ENCODE results near the gene BRSK2.

The BRSK2 gene

DNA sequence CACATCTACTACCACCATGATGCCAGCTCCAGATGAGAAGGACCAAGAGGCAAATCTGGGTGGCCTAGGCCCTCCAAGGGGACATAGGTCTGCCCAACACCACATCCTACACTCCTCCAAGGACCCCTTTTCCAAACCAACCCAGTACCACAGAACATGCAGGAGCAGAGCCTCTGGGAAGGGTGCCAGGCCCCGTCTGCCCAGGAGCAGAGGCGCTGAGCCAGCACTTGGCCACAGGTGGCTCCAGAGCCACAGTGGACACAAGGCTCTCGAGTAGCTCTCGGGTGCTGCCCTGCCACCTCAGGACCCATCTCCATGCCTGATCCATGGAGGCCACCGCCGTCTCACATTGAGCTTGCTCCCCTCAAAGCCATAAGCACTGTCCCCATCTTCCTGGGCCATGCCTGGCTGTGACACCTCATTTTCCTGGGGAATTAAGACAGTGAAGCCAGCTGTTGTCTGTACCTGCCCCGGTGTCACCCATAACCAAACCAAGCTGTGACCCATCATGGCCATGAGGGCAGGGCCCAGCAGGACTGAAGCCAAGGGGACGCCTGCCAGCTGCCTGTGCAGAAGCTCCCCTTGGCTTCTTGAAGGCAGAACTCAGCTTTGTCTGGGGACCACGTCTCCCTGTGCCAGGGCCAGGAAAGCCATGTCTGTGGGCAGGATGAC lies 89.4 kb downstream of the BRSK2 start:
- no peak for TF ChIP-seq HOXA7 (CRISPR knock-in tag; IDR thresholded peaks at IDR 0.05; ENCODE audit: borderline replicate concordance)
- no peak for TF ChIP-seq ZNF560 (tag by site-specific recombination; IDR thresholded peaks at IDR 0.05; ENCODE audit: borderline replicate concordance)
- TF ChIP-seq, protein P1, sequence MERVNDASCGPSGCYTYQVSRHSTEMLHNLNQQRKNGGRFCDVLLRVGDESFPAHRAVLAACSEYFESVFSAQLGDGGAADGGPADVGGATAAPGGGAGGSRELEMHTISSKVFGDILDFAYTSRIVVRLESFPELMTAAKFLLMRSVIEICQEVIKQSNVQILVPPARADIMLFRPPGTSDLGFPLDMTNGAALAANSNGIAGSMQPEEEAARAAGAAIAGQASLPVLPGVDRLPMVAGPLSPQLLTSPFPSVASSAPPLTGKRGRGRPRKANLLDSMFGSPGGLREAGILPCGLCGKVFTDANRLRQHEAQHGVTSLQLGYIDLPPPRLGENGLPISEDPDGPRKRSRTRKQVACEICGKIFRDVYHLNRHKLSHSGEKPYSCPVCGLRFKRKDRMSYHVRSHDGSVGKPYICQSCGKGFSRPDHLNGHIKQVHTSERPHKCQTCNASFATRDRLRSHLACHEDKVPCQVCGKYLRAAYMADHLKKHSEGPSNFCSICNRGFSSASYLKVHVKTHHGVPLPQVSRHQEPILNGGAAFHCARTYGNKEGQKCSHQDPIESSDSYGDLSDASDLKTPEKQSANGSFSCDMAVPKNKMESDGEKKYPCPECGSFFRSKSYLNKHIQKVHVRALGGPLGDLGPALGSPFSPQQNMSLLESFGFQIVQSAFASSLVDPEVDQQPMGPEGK (tag by site-specific recombination; IDR thresholded peaks at IDR 0.05): no peak
- TF ChIP-seq, protein P2, sequence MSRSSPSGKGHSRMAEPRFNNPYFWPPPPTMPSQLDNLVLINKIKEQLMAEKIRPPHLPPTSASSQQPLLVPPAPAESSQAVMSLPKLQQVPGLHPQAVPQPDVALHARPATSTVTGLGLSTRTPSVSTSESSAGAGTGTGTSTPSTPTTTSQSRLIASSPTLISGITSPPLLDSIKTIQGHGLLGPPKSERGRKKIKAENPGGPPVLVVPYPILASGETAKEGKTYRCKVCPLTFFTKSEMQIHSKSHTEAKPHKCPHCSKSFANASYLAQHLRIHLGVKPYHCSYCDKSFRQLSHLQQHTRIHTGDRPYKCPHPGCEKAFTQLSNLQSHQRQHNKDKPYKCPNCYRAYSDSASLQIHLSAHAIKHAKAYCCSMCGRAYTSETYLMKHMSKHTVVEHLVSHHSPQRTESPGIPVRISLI (tag by site-specific recombination; IDR thresholded peaks at IDR 0.05): no peak
- TF ChIP-seq ZNF169 (tag by site-specific recombination; IDR thresholded peaks at IDR 0.05): no peak
- no peak for TF ChIP-seq ZNF324 (tag by site-specific recombination; IDR thresholded peaks at IDR 0.05)
- no peak for TF ChIP-seq ZNF514 (tag by site-specific recombination; IDR thresholded peaks at IDR 0.05)
- no peak for TF ChIP-seq ZNF549 (tag by site-specific recombination; IDR thresholded peaks at IDR 0.05)
- no peak for TF ChIP-seq ZFP3 (tag by site-specific recombination; IDR thresholded peaks at IDR 0.05; ENCODE audit: low read depth)
- TF ChIP-seq ZBTB17 (tag by site-specific recombination; IDR thresholded peaks at IDR 0.05): no peak
- no peaks in the 10 kb centered on the region for H3K4me1 ChIP-seq (ENCODE audit: control insufficient read depth, insufficient read depth, low read length)
- peaks cover 0 to 45% of the 10 kb centered on the region in 2 experiments; a peak in 1 of 3 replicates for H3K36me3 ChIP-seq (ENCODE audit: control insufficient read depth in 2 of 2, insufficient read depth in 1 of 2, low read length in 2 of 2)
- POLR2A ChIA-PET: no interaction called here
- no peak overlapping the region for H3K27ac ChIP-seq (ENCODE audit: extremely low read depth, low read depth, low read length)
- H3K9me3 ChIP-seq (ENCODE audit: control insufficient read depth, insufficient read depth, low read depth, low read length): no peaks in the 10 kb centered on the region
- no peak overlapping the region for H3K4me3 ChIP-seq (ENCODE audit: low read depth, low read length)
- CTCF ChIA-PET: interaction anchor here (0.6 kb wide), 2 partner anchors 14 to 275 kb away, joined by 3 read pairs; no protein-coding TSS in a partner anchor

DNA sequence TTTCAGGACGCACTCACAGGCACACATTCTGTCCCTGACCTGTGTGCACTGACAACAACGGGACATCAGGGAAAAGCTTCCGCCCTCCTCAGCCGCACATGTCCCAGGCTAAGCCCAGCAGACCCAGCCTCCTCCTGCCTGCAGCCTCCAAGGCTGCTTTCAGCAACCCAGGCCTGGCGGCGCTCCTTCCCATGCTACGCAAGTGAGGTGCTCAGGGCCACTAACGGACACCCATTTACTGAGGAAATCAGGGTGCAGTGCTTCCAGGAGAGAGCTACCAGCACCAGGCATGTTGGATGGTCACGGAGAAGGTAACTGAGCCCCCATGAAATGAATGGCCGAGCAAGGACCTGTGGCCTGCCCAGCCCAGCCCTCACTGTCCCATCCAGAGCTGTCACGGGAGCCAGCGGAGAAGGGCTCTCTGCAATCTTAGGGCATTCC lies 90.0 kb downstream of the BRSK2 start:
- Histone ChIP-seq H3K9me3 (ENCODE audit: control insufficient read depth, insufficient read depth, low read depth, low read length) (no peaks in the 10 kb centered on the region), H3K27ac (ENCODE audit: extremely low read depth, low read depth, low read length) (no peak overlapping the region), H3K4me3 (ENCODE audit: low read depth, low read length) (no peak overlapping the region), H3K4me1 (ENCODE audit: control insufficient read depth, insufficient read depth, low read length) (no peaks in the 10 kb centered on the region), H3K36me3 (ENCODE audit: control insufficient read depth in 2 of 2, insufficient read depth in 1 of 2, low read length in 2 of 2) (peaks cover 0 to 45% of the 10 kb centered on the region in 2 experiments; a peak in 1 of 3 replicates)
- ChIA-PET POLR2A (no interaction called here), CTCF (interaction anchor here (0.6 kb wide), 1 partner anchor 276 kb away, joined by 3 read pairs; no protein-coding TSS in a partner anchor)
- TF ChIP-seq SP7 (tag by site-specific recombination; IDR thresholded peaks at IDR 0.05) (no peak), SCRT2 (tag by site-specific recombination; IDR thresholded peaks at IDR 0.05) (no peak), ZBTB1 (tag by site-specific recombination; IDR thresholded peaks at IDR 0.05) (no peak), ZNF521 (tag by site-specific recombination; IDR thresholded peaks at IDR 0.05) (no peak), ZNF501 (tag by site-specific recombination; IDR thresholded peaks at IDR 0.05) (no peak), ZNF121 (tag by site-specific recombination; IDR thresholded peaks at IDR 0.05) (no peak), EGR2 (tag by site-specific recombination; IDR thresholded peaks at IDR 0.05; ENCODE audit: low read depth) (no peak), ZNF174 (tag by site-specific recombination; IDR thresholded peaks at IDR 0.05) (no peak), ZNF140 (tag by site-specific recombination; IDR thresholded peaks at IDR 0.05) (no peak), ZNF341 (tag by site-specific recombination; IDR thresholded peaks at IDR 0.05; ENCODE audit: low read depth) (no peak)
- TF ChIP-seq, protein P3, sequence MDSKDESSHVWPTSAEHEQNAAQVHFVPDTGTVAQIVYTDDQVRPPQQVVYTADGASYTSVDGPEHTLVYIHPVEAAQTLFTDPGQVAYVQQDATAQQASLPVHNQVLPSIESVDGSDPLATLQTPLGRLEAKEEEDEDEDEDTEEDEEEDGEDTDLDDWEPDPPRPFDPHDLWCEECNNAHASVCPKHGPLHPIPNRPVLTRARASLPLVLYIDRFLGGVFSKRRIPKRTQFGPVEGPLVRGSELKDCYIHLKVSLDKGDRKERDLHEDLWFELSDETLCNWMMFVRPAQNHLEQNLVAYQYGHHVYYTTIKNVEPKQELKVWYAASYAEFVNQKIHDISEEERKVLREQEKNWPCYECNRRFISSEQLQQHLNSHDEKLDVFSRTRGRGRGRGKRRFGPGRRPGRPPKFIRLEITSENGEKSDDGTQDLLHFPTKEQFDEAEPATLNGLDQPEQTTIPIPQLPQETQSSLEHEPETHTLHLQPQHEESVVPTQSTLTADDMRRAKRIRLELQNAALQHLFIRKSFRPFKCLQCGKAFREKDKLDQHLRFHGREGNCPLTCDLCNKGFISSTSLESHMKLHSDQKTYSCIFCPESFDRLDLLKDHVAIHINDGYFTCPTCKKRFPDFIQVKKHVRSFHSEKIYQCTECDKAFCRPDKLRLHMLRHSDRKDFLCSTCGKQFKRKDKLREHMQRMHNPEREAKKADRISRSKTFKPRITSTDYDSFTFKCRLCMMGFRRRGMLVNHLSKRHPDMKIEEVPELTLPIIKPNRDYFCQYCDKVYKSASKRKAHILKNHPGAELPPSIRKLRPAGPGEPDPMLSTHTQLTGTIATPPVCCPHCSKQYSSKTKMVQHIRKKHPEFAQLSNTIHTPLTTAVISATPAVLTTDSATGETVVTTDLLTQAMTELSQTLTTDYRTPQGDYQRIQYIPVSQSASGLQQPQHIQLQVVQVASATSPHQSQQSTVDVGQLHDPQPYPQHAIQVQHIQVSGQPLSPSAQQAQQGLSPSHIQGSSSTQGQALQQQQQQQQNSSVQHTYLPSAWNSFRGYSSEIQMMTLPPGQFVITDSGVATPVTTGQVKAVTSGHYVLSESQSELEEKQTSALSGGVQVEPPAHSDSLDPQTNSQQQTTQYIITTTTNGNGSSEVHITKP (tag by site-specific recombination; IDR thresholded peaks at IDR 0.05): no peak
- TF ChIP-seq, protein P4, sequence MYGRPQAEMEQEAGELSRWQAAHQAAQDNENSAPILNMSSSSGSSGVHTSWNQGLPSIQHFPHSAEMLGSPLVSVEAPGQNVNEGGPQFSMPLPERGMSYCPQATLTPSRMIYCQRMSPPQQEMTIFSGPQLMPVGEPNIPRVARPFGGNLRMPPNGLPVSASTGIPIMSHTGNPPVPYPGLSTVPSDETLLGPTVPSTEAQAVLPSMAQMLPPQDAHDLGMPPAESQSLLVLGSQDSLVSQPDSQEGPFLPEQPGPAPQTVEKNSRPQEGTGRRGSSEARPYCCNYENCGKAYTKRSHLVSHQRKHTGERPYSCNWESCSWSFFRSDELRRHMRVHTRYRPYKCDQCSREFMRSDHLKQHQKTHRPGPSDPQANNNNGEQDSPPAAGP (tag by site-specific recombination; IDR thresholded peaks at IDR 0.05): no peak
- TF ChIP-seq, protein P5, sequence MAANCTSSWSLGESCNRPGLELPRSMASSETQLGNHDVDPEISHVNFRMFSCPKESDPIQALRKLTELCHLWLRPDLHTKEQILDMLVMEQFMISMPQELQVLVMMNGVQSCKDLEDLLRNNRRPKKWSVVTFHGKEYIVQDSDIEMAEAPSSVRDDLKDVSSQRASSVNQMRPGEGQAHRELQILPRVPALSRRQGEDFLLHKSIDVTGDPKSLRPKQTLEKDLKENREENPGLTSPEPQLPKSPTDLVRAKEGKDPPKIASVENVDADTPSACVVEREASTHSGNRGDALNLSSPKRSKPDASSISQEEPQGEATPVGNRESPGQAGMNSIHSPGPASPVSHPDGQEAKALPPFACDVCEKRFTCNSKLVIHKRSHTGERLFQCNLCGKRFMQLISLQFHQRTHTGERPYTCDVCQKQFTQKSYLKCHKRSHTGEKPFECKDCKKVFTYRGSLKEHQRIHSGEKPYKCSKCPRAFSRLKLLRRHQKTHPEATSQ (tag by site-specific recombination; IDR thresholded peaks at IDR 0.05): no peak
- TF ChIP-seq, protein P6, sequence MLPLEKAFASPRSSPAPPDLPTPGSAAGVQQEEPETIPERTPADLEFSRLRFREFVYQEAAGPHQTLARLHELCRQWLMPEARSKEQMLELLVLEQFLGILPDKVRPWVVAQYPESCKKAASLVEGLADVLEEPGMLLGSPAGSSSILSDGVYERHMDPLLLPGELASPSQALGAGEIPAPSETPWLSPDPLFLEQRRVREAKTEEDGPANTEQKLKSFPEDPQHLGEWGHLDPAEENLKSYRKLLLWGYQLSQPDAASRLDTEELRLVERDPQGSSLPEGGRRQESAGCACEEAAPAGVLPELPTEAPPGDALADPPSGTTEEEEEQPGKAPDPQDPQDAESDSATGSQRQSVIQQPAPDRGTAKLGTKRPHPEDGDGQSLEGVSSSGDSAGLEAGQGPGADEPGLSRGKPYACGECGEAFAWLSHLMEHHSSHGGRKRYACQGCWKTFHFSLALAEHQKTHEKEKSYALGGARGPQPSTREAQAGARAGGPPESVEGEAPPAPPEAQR (tag by site-specific recombination; IDR thresholded peaks at IDR 0.05): no peak

All from HEK293 (cell line).